ENCODE data around the gene C20orf144.

C20orf144 gene

DNA sequence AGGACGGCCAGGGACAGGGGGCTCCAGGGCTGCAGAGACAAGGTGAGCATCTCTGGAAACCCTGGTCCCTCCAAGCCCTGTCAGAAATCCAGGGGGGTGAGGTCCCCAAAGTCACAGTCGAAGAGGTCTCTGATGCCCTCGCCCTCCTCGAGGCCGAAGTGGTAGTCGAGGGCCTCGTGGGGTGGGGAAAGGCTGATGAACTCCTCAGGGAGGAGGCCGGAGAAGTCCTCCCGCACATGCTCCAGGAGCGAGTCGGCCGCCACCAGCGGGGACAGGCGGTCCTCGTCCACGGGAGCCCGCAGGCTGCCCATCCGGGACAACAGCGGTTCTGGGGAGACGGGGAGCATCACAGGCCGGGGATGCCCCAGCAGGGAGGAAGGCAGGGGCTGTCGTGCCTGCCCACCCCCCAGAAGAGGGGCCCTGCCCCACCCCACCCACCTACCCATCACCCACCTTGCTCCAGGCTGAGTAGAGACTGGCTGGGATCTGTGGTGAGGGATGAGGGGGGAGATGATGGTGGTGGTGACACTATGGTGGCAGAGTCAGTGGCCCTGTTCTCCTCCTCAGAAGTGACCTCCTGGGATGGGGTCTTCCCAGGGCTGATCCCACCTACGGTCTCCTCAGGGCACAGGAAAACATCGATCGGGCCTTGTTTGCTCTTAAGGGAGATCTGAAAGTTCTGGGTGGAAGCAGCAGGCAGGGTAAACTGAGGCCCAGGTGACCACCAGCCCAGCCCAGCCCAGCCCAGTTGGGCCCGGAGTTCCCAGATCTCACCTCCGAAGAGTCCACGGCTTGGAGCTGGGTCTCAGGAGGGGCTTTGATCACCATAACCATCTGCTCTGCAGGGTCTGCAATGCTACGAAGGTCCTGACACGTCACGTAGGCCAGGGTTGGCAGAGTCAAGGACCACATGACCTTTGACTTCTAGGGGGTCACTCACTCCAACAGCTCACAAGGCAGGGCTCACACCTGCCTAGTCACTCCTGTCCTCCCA is 14.8 kb downstream of the C20orf144 start:
- no peak for DNase-seq (ENCODE audit: low read depth in 3 of 3)

DNA sequence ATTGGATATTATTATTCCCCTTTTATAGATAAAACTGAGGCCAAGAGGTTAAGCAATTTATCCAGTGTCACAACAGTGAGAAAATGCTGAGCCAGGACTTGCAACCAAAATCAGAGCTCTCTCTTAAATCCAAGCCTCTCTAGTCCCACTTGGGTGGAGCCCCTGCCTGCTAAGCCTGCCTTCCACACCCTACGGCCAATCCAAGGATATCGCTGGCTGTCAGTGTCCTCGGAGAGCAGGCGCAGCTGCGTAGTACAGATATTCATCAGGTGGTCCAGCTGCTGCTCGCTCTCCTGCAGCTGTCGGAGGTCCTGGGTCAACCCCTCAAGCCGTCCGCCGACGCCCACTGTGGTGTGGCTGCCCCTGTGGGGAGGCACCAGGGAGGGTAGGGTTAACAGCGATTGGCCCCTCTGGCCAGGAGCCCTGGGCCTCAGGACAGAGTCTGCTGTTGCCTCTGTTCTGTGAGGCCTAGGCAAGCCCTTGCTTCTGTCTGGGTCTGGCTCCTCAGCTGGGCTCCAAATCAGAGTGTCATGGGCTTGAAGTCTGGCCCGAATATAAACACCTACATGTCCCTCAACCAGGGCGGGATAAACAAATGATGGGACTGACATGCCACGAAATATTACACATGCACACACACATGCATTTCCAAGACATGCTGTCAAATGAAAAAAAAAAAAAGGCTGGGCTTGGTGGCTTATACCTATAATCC is 16.0 kb downstream of the C20orf144 start:
- DNase-seq (ENCODE audit: low read depth in 3 of 3), result no peak

DNA sequence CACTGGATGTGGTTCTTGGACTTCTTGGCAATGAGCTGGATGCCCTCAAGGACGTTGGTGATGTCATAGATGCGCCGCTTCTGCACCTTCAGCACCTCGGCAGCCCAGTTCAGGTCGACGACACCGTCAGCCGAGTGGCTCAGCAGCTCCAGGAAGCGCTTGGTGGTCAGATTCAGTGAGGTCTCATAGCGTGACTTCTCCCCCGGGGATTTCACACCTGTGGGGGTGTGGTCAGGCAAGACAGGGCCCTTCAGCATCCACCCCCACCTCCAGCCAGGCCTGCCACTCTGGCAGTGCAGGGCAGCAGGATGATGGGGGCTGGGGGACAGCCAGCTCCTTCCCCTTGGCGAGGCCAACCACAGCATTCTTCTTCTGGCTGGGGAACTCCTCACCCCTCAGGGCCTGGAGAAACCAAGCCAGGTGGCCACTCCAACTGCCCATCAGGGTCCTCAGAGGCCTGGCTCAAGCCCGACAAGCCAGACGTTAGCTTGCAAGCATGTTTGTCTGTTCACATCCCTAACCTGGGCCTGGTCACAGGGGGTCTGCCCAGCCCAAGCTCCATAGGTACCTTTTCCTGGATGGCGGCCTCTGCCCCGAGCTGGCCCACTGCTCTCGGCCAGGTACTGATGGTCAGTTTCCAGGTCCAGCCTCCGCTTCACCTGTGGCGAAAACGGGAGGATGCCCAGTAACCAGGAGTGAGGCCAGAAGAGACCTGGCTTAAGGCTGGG is 17.8 kb downstream of the C20orf144 start:
- DNase-seq (ENCODE audit: low read depth in 3 of 3), result no peak

DNA sequence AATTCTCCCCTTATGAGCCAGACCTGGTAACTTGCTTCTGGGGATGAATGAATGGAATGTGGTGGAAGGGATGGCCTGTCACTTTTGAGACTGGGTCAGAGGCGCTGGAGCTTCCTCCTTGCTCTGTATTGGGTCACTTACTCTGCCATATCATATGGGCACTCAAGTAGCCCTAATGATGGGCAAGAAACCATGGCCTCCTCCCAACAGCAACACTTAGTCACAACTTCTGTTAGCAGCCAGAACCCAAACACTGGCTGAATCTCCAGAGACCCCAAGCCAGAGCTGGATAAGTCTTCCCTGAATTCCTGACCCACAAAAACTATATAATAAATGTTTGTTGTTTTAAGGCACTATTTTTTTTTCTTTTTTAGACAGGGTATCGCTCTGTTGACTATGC is 18.6 kb downstream of the C20orf144 start:
- no peak for DNase-seq (ENCODE audit: low read depth in 3 of 3)

DNA sequence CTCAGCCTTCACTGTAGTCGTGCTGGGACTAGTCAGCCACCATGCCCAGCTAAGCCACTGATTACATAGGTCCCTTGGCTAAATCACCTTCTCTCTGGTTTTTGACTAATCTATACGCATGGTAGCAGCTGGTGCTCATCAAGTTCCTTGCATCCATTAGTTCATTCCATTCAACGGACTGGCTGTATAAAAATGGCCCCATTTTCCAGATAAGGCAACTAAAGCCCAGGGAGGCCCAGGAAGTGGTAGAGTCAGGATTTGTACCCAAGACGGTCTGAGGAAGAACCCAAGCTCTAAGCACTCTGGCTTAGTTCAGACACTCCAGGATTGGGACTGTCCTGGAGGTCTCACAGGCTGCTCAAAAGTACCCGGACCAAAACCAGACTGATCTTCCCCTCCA is 19.2 kb downstream of the C20orf144 start:
- no peak for DNase-seq (ENCODE audit: low read depth in 3 of 3)

DNA sequence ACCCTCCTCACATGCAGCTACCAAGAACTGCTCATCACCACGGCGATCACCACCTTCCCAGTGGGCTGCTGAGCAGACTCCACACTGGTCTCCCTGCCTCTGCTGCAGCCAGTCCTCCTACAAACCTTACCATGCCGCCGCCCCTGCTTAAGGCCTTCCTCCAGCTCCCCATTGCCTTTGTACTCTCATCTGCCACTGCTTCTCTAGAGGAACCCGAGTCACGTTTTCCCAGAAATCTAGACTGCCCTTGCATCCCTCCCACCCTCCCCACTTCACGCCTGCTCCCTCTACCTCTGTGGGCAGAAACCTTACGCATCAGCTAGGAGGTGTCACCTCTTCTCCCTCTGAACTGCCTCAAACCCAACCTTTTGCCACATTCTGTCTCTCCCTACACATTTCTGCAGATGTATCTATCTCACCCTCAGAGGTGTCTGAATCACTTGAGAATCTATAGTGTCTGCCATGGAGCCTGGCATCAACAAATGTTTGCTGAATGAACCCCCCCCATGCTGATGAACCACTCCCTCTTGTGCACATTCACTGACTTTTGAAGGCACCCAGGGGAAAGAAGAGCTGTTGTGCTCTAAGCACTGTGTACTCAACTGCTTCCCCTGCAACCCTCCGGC is 19.7 kb downstream of the C20orf144 start:
- no peak for DNase-seq (ENCODE audit: low read depth in 3 of 3)

DNA sequence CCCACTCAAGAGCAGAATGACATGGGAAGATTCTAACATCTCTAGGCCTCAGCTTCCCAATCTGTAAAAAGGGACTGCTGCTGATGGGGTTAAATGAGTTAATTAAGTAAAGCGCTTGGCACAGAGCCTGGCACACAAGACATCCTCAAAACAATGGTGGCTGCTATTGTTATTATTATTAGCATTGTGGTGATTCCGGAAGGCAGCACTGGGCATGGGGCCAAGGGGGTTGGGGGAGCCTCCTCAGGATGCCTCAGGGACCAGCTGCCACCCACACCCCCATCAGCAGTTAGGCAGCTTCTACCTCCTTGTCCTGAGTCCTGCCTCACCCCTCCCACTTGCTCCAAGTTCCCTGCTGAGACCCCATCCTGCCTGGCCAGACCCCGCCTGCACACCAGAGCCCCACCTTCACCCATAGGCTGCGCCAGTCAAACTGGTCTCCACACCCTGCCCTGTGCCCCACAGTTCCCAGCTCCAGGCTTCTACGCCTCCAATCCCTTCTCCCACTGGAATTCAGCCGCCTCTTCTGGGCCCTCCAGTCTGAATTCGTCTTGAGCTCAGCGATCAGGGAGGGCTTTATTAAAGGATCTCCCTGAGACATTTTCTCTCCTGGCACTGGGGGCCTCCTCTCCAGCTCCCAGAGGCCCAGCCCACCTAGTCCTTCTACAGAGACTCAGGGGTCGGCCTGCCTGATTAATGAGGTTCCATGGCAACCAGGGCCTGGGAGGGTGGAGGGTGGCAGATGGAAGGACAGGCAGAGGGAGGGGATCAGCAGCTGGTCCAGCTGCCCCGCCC is 22.6 kb downstream of the C20orf144 start:
- DNase-seq (ENCODE audit: low read depth in 3 of 3), result no peak

DNA sequence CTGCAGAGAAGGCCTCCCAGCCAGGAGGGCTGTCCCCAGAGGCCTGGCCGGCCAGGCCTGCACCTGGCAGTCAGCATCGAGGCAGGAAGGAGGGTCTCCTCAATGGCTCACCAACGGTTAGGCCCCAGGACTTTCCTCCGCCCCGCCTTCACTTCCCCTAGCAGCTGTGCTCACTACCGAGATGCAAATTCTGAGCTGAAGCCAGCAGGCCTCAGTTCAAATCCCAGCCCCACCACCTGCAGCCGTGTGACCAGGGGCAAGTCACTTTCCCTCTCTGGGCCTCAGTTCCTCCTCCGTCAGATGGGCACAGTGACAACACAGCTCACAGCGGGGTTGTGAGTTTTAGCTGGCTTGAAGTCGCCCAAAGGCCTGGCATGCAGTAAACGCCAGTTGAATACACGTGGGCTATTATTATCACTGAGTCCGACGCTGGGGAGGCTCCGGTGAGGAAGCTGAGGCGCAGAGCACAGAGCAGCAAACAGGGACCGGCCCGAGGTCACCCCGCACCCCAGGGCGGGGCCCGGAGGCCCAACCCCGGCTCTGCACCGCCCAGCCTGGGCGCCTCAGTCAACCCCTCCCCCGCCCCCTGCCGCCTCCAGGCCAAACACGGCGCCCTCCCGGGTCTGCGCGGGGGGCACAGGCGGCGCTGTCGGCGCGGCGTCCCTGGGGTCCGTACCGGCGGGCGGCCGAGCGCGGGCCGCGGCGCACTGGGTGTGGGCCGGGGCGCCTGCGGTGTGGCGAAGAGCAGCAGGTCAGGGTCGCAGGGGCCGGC is 23.4 kb downstream of the C20orf144 start:
- DNase-seq (ENCODE audit: low read depth in 3 of 3), result peak; percentile 33 to 79 (median 57)

DNA sequence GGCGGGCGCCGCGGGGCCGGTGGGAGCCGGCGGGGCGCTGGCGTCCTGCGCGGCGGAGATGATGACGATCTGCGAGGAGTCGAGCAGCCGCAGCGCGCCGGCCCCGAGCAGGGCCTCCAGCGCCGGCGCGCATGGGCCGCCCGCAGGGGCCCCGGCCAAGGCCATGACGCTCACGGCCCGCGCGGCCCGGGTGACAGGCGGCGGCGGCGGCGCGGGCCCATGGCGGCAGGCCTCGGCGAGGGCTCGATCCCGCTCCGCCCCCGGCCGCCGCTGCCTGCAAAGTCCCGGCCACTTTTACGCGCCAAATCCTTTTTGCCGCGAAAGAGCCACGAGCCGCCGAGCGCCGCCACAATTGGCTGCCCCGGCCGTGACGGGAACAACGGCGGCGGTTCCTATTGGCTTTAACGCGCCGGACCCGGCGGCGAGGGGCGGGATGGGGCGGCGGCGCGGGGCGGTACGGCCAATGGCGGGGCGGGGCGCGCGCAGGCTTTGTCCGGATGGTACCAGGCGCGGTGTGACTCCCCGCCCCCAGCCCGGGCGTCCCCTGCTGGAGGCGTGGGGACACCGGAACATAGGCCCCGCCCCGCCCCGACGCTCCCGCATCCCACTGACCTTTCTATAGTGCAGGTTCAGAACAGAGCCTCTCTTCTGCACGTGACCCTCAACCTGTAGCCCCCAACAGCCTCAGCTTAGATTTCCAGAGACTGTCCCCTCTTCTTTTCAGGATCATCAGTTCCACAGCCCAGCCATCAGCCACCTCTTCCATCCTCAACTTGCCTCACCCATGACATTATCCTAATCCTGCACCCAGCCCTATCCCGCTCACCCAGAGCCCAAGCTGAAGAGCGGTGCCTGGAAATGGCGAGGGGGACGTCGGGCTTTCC is 24.2 kb downstream of the C20orf144 start, which contains the start of gene E2F1:
E2F1 (minus strand) TSS at position 286 of the 884 bp plus-strand sequence; CDS start at position 165, 121 bp downstream.
- DNase-seq (ENCODE audit: low read depth in 3 of 3), result peak; percentile 92 to 98 (median 94)

DNA sequence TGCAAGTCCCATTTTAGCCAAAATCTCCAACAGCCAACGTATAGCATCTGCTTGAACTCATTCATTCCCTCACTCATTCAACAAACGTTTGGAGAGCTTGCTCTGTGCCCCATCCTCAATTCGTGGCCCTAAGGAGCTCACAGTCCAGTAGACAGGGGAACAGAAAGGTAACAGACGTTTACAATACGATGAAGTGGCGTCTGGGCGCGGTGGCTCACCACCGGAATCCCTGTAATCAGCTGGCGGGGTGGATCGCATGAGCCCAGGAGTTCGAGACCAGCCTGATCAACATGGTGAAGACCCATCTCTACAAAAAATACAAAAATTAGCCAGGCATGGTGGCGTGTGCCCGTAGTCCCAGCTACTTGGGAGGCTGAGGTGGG is 24.8 kb downstream of the C20orf144 start:
- DNase-seq (ENCODE audit: low read depth in 3 of 3), result no peak

DNA sequence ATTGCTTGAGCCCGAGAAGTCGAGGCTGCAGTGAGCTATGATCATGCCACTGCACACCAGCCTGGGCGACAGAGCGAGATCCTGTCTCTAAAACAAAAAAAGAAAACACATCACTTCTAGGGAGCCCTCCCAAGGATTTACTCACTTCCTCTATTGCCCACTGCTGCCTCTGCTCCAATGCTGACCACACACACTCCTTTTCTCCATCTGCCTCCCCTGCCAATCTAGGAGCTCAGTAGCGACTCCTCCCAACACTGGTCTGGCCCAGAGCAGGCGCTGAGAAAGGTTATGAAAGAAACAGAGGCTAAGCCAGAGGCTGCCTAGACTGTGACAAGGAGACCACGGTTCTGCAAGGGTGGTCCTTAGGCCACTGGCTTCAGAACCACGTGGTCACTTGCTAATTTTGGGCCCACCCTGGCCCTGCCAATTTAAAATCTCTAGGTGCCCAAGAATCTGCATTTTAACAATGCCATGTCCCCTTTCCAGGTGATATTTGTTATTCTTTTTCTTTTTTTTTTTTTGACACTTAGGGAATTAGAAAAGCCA is 25.3 kb downstream of the C20orf144 start:
- no peak for DNase-seq (ENCODE audit: low read depth in 3 of 3)

DNA sequence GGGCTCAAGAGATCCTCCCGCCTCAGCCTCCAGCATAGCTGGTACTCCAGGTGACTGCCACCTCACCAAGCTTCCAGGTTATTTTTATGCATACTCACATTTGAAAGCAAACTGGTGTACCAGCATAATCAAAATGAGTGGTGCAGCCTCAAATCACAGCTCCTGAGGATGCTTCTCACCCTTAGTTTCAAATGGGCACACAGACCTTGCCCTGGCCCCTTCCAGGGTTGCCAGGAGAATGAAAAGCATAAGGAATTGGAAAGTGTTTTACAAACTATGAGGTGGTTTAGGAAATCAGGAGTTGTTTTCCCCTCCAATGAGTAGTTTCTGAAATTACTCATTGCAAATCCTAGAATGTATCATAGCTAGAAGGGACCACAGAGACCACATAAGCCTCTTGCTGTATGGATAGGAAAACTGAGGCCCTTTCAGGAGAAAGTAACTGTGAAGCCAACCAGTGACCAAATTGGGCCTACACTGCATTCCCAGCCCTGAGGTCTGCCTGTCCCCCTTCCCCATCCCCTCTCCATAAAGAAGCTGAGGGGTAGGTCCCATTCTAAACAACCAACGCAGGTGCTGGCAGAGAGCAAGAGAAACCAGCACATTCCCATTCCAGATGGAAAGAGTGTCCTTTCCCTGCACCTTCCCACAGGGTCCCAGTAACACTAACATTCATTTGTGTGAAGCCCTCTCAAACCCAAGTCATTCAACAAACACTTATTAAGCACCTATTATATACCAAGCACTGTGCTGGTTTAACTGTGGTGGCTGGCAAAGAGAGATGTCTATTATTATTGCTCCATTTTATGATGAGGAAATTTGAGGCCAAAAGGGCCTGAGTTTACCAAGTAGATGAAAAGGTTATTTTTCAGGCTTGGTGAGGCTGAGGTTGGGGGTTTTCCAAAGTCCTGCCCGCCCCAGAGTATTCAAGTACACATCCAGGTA is 26.1 kb downstream of the C20orf144 start:
- no peak for DNase-seq (ENCODE audit: low read depth in 3 of 3)

DNA sequence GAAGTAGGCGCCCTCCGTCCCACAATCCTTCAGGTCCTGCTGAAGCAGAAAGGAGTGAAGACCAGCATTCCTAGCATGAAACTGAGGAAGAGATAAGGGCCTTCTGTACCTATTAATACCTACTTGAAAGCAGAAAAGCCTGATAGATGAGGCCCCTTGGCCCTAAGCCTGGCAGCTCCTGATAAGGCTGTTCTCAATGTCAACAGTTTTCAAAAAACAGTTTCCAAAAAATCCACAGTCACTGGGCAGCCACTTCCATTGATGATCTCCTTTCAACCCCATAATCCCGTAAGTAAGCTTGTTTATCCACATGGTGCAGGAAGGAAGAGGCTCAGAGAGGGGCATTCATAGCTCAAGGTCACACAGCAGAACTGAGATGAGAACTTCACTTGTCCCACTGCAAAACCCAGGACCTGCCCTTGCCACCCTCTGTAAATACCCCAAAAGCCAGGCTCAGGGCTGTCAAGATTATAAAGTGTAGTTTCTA is 26.9 kb downstream of the C20orf144 start:
- DNase-seq (ENCODE audit: low read depth in 3 of 3), result no peak

DNA sequence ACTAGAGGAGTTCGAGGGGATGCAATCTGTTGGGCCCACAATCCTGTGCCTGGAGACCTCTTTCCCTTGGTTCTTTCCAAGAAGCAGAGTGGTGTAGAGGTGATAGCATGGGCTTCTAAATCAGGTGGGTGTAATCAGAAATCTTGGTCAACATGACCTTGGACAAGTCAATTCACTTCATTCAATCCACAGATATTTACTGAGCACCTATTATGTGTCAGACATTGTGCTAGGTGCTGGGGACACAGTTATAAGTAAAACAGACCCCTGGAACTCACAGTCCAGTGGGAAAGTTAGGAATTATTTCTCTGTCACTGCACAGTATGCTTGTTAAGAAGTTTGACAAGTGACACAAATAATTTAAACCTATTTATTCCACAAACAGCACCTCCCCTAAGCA is 27.4 kb downstream of the C20orf144 start:
- DNase-seq (ENCODE audit: low read depth in 3 of 3), result no peak

DNA sequence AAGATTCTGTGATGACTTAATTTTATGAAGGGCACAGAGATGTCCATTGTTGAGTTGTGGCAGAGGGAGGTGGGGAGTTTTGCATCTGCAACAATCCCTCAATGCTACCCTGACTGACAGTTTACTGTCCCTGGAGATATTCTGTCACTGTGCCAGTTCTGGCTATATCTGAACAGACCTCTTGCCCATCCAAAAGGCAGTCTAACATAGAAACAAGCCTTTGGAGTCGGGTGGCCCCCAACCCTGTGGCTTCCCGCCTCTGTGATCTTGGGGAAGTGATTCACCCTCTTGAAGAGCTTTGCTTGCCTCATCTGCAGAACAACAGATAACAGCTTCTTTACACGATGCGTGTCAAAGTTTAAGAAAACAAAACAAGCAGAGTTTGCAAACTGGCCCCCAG is 27.8 kb downstream of the C20orf144 start:
- peak in 1 of 3 donors; percentile 49 for DNase-seq (ENCODE audit: low read depth in 3 of 3)

DNA sequence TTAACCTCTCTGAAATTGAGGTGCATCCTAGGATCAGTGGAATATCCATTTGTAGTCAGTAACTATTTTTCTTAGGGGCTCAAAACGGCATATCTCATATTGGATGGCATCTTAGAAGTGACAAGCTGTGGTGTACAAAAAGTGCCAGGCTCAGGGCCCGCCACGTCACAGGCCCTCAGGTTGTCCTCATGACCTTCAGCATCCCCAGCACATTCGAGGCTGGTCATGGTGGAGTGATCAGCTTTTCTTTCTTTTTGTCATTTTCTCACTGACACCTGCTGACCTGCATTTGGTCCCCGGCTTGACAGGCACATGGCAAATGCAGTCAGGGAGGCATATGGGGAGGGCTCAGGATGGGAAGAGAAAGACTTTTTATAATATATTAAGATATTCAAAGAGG is 31.2 kb downstream of the C20orf144 start:
- no peak for DNase-seq (ENCODE audit: low read depth in 3 of 3)

All from stimulated activated CD4-positive, alpha-beta T cell treated with anti-CD3 and anti-CD28 coated beads, TNF-alpha, amount 100 ng/mL, for 48 hours (primary cell).